GM19397 (cell line): Measurements from ENCODE around the gene CEP44.
"Not testable (repeated sequence)": the region's sequence is repeated elsewhere in the genome, so short reads cannot be mapped to it uniquely, and the experiment has no call there.

Experiments
- ATAC-seq: cut with Tn5 transposase; IDR thresholded peaks from one replicate; pipeline ENCODE4 v1.9.1; 2021; ENCODE audit warnings: mild to moderate bottlenecking, moderate library complexity; ENCODE audit not compliant: unreplicated experiment

CEP44 gene

GRCh38 chr4:174318829-174319764, 35.4 kb downstream of the CEP44 start:
- no peak for ATAC-seq

GRCh38 chr4:174320494-174321199, 36.9 kb downstream of the CEP44 start:
- no peak for ATAC-seq

GRCh38 chr4:174324236-174324635, 40.5 kb downstream of the CEP44 start:
- no peak for ATAC-seq

GRCh38 chr4:174324725-174325124, 41.0 kb downstream of the CEP44 start:
- no peak for ATAC-seq

GRCh38 chr4:174332741-174333493, 49.2 kb downstream of the CEP44 start:
- ATAC-seq, result no peak

GRCh38 chr4:174334628-174335027, 50.9 kb downstream of the CEP44 start:
- ATAC-seq, result no peak

GRCh38 chr4:174340714-174341113, 57.0 kb downstream of the CEP44 start:
- no peak for ATAC-seq

GRCh38 chr4:174349156-174349555, 65.4 kb downstream of the CEP44 start:
- no peak for ATAC-seq

- no peak for ATAC-seq
Observed at GRCh38 chr4:174352061-174352819, 68.5 kb downstream of the CEP44 start.

- ATAC-seq, result no peak
Observed at GRCh38 chr4:174357321-174357720, 73.6 kb downstream of the CEP44 start.

- peak; percentile 53 for ATAC-seq
Observed at GRCh38 chr4:174358410-174358809, 74.7 kb downstream of the CEP44 start.

- ATAC-seq, result peak; percentile 95
Observed at GRCh38 chr4:174358829-174359228, 75.1 kb downstream of the CEP44 start.

GRCh38 chr4:174362340-174362739, 78.6 kb downstream of the CEP44 start:
- no peak for ATAC-seq

- not testable (repeated sequence) for ATAC-seq
Observed at GRCh38 chr4:174363782-174364181, 80.1 kb downstream of the CEP44 start.

- ATAC-seq, result no peak
Observed at GRCh38 chr4:174365018-174365587, 81.4 kb downstream of the CEP44 start.

- ATAC-seq, result no peak
Observed at GRCh38 chr4:174369985-174370384, 86.3 kb downstream of the CEP44 start.

- no peak for ATAC-seq
Observed at GRCh38 chr4:174373821-174374220, 90.1 kb downstream of the CEP44 start.

GRCh38 chr4:174375422-174375821, 91.7 kb downstream of the CEP44 start:
- no peak for ATAC-seq

GRCh38 chr4:174377613-174378012, 93.9 kb downstream of the CEP44 start:
- no peak for ATAC-seq

- ATAC-seq, result no peak
Observed at GRCh38 chr4:174378951-174379350, 95.2 kb downstream of the CEP44 start.
